Measurements from ENCODE around the gene MB21D2.

The MB21D2 gene

GRCh38 chr3:192869131-192870031 is 48.3 kb downstream of the MB21D2 start:
- no peaks in the 10 kb centered on the region for H3K27me3 ChIP-seq (ENCODE audit: control insufficient read depth in 1 of 2, insufficient read depth in 2 of 2, low read length in 2 of 2)
- H3K9me3 ChIP-seq (ENCODE audit: low read length), result no peaks in the 10 kb centered on the region
- no peak overlapping the region for H3K9ac ChIP-seq (ENCODE audit: low read length)
- no peak overlapping the region for H3K27ac ChIP-seq (ENCODE audit: low read depth, low read length)
- no peaks in the 10 kb centered on the region for H3K36me3 ChIP-seq (ENCODE audit: insufficient read depth, low read length)
- H3K4me3 ChIP-seq (ENCODE audit: low read depth in 1 of 2, low read length in 2 of 2), result no peak overlapping the region
- peaks cover 6% of the 10 kb centered on the region for H3K4me1 ChIP-seq (ENCODE audit: insufficient read depth, low read length)

- no peaks in the 10 kb centered on the region for H3K9me3 ChIP-seq (ENCODE audit: low read length)
- no peak overlapping the region for H3K4me3 ChIP-seq (ENCODE audit: low read depth in 1 of 2, low read length in 2 of 2)
- no peaks in the 10 kb centered on the region for H3K36me3 ChIP-seq (ENCODE audit: insufficient read depth, low read length)
- no peak overlapping the region for H3K27ac ChIP-seq (ENCODE audit: low read depth, low read length)
- H3K4me1 ChIP-seq (ENCODE audit: insufficient read depth, low read length), result peaks cover 6% of the 10 kb centered on the region
- H3K9ac ChIP-seq (ENCODE audit: low read length), result no peak overlapping the region
- H3K27me3 ChIP-seq (ENCODE audit: control insufficient read depth in 1 of 2, insufficient read depth in 2 of 2, low read length in 2 of 2), result no peaks in the 10 kb centered on the region
Observed at GRCh38 chr3:192867645-192868044, 50.0 kb downstream of the MB21D2 start.

- no peak overlapping the region for H3K27ac ChIP-seq (ENCODE audit: low read depth, low read length)
- no peaks in the 10 kb centered on the region for H3K36me3 ChIP-seq (ENCODE audit: insufficient read depth, low read length)
- H3K9ac ChIP-seq (ENCODE audit: low read length), result no peak overlapping the region
- H3K4me1 ChIP-seq (ENCODE audit: insufficient read depth, low read length), result peaks cover 6% of the 10 kb centered on the region
- no peaks in the 10 kb centered on the region for H3K9me3 ChIP-seq (ENCODE audit: low read length)
- no peak overlapping the region for H3K4me3 ChIP-seq (ENCODE audit: low read depth in 1 of 2, low read length in 2 of 2)
- no peaks in the 10 kb centered on the region for H3K27me3 ChIP-seq (ENCODE audit: control insufficient read depth in 1 of 2, insufficient read depth in 2 of 2, low read length in 2 of 2)
Observed at GRCh38 chr3:192866804-192867203, 50.9 kb downstream of the MB21D2 start.

- H3K27ac ChIP-seq (ENCODE audit: low read depth, low read length), result no peak overlapping the region
- H3K36me3 ChIP-seq (ENCODE audit: insufficient read depth, low read length), result no peaks in the 10 kb centered on the region
- no peak overlapping the region for H3K4me3 ChIP-seq (ENCODE audit: low read depth in 1 of 2, low read length in 2 of 2)
- H3K9ac ChIP-seq (ENCODE audit: low read length), result no peak overlapping the region
- H3K27me3 ChIP-seq (ENCODE audit: control insufficient read depth in 1 of 2, insufficient read depth in 2 of 2, low read length in 2 of 2), result no peaks in the 10 kb centered on the region
- H3K9me3 ChIP-seq (ENCODE audit: low read length), result no peaks in the 10 kb centered on the region
- H3K4me1 ChIP-seq (ENCODE audit: insufficient read depth, low read length), result peaks cover 6% of the 10 kb centered on the region
Observed at GRCh38 chr3:192864941-192865340, 52.7 kb downstream of the MB21D2 start.

- no peak overlapping the region for H3K4me3 ChIP-seq (ENCODE audit: low read depth in 1 of 2, low read length in 2 of 2)
- H3K4me1 ChIP-seq (ENCODE audit: insufficient read depth, low read length), result peaks cover 6% of the 10 kb centered on the region
Observed at GRCh38 chr3:192863091-192863420, 54.6 kb downstream of the MB21D2 start.

GRCh38 chr3:192862408-192863090 is 55.1 kb downstream of the MB21D2 start:
- H3K27ac ChIP-seq (ENCODE audit: low read depth, low read length), result no peak overlapping the region
- H3K27me3 ChIP-seq (ENCODE audit: control insufficient read depth in 1 of 2, insufficient read depth in 2 of 2, low read length in 2 of 2), result no peaks in the 10 kb centered on the region
- peaks cover 6% of the 10 kb centered on the region for H3K4me1 ChIP-seq (ENCODE audit: insufficient read depth, low read length)
- H3K9ac ChIP-seq (ENCODE audit: low read length), result no peak overlapping the region
- no peak overlapping the region for H3K4me3 ChIP-seq (ENCODE audit: low read depth in 1 of 2, low read length in 2 of 2)
- no peaks in the 10 kb centered on the region for H3K36me3 ChIP-seq (ENCODE audit: insufficient read depth, low read length)
- H3K9me3 ChIP-seq (ENCODE audit: low read length), result no peaks in the 10 kb centered on the region

More at GRCh38 chr3:192863091-192863420, 54.6 kb downstream of the MB21D2 start:
- Histone ChIP-seq H3K9me3 (ENCODE audit: low read length) (no peaks in the 10 kb centered on the region), H3K27ac (ENCODE audit: low read depth, low read length) (no peak overlapping the region), H3K36me3 (ENCODE audit: insufficient read depth, low read length) (no peaks in the 10 kb centered on the region), H3K27me3 (ENCODE audit: control insufficient read depth in 1 of 2, insufficient read depth in 2 of 2, low read length in 2 of 2) (no peaks in the 10 kb centered on the region), H3K9ac (ENCODE audit: low read length) (no peak overlapping the region)

GRCh38 chr3:192861972-192862371 is 55.7 kb downstream of the MB21D2 start:
- Histone ChIP-seq H3K9me3 (ENCODE audit: low read length) (no peaks in the 10 kb centered on the region), H3K9ac (ENCODE audit: low read length) (no peak overlapping the region), H3K4me1 (ENCODE audit: insufficient read depth, low read length) (peaks cover 6% of the 10 kb centered on the region), H3K27ac (ENCODE audit: low read depth, low read length) (no peak overlapping the region), H3K4me3 (ENCODE audit: low read depth in 1 of 2, low read length in 2 of 2) (no peak overlapping the region), H3K36me3 (ENCODE audit: insufficient read depth, low read length) (no peaks in the 10 kb centered on the region), H3K27me3 (ENCODE audit: control insufficient read depth in 1 of 2, insufficient read depth in 2 of 2, low read length in 2 of 2) (no peaks in the 10 kb centered on the region)

GRCh38 chr3:192860454-192860853 is 57.2 kb downstream of the MB21D2 start:
- Histone ChIP-seq H3K9me3 (ENCODE audit: low read length) (no peaks in the 10 kb centered on the region), H3K36me3 (ENCODE audit: insufficient read depth, low read length) (no peaks in the 10 kb centered on the region), H3K27me3 (ENCODE audit: control insufficient read depth in 1 of 2, insufficient read depth in 2 of 2, low read length in 2 of 2) (no peaks in the 10 kb centered on the region), H3K27ac (ENCODE audit: low read depth, low read length) (no peak overlapping the region), H3K9ac (ENCODE audit: low read length) (no peak overlapping the region), H3K4me1 (ENCODE audit: insufficient read depth, low read length) (peaks cover 6% of the 10 kb centered on the region), H3K4me3 (ENCODE audit: low read depth in 1 of 2, low read length in 2 of 2) (no peak overlapping the region)

GRCh38 chr3:192858849-192859585 is 58.6 kb downstream of the MB21D2 start:
- Histone ChIP-seq H3K27me3 (ENCODE audit: control insufficient read depth in 1 of 2, insufficient read depth in 2 of 2, low read length in 2 of 2) (no peaks in the 10 kb centered on the region), H3K4me3 (ENCODE audit: low read depth in 1 of 2, low read length in 2 of 2) (no peak overlapping the region), H3K4me1 (ENCODE audit: insufficient read depth, low read length) (no peaks in the 10 kb centered on the region), H3K9ac (ENCODE audit: low read length) (no peak overlapping the region), H3K36me3 (ENCODE audit: insufficient read depth, low read length) (no peaks in the 10 kb centered on the region), H3K9me3 (ENCODE audit: low read length) (no peaks in the 10 kb centered on the region), H3K27ac (ENCODE audit: low read depth, low read length) (no peak overlapping the region)

- H3K27me3 ChIP-seq (ENCODE audit: control insufficient read depth in 1 of 2, insufficient read depth in 2 of 2, low read length in 2 of 2), result no peaks in the 10 kb centered on the region
- no peak overlapping the region for H3K27ac ChIP-seq (ENCODE audit: low read depth, low read length)
- H3K36me3 ChIP-seq (ENCODE audit: insufficient read depth, low read length), result no peaks in the 10 kb centered on the region
- H3K4me1 ChIP-seq (ENCODE audit: insufficient read depth, low read length), result peaks cover 1% of the 10 kb centered on the region
- H3K9me3 ChIP-seq (ENCODE audit: low read length), result no peaks in the 10 kb centered on the region
- no peak overlapping the region for H3K9ac ChIP-seq (ENCODE audit: low read length)
- no peak overlapping the region for H3K4me3 ChIP-seq (ENCODE audit: low read depth in 1 of 2, low read length in 2 of 2)
Observed at GRCh38 chr3:192857260-192857661, 60.4 kb downstream of the MB21D2 start.

- H3K4me1 ChIP-seq (ENCODE audit: insufficient read depth, low read length), result peaks cover 8% of the 10 kb centered on the region
- no peaks in the 10 kb centered on the region for H3K36me3 ChIP-seq (ENCODE audit: insufficient read depth, low read length)
- H3K27ac ChIP-seq (ENCODE audit: low read depth, low read length), result no peak overlapping the region
- no peaks in the 10 kb centered on the region for H3K9me3 ChIP-seq (ENCODE audit: low read length)
- H3K4me3 ChIP-seq (ENCODE audit: low read depth in 1 of 2, low read length in 2 of 2), result no peak overlapping the region
- no peaks in the 10 kb centered on the region for H3K27me3 ChIP-seq (ENCODE audit: control insufficient read depth in 1 of 2, insufficient read depth in 2 of 2, low read length in 2 of 2)
- no peak overlapping the region for H3K9ac ChIP-seq (ENCODE audit: low read length)
Observed at GRCh38 chr3:192855434-192855833, 62.2 kb downstream of the MB21D2 start.

Data from muscle layer of colon (tissue), 2 donors.